ENCODE measurements around the gene NMUR1. TPM values are rescaled to one million over a fixed set of nuclear protein-coding genes. Genes with fewer than 3 reads are reported as not detected.
A peak's percentile ranks its signal among the peaks of the same experiment; 100 is the strongest.

Gene NMUR1
- total RNA-seq, 1 donor from 2014 or later, result 0.08 TPM

DNA sequence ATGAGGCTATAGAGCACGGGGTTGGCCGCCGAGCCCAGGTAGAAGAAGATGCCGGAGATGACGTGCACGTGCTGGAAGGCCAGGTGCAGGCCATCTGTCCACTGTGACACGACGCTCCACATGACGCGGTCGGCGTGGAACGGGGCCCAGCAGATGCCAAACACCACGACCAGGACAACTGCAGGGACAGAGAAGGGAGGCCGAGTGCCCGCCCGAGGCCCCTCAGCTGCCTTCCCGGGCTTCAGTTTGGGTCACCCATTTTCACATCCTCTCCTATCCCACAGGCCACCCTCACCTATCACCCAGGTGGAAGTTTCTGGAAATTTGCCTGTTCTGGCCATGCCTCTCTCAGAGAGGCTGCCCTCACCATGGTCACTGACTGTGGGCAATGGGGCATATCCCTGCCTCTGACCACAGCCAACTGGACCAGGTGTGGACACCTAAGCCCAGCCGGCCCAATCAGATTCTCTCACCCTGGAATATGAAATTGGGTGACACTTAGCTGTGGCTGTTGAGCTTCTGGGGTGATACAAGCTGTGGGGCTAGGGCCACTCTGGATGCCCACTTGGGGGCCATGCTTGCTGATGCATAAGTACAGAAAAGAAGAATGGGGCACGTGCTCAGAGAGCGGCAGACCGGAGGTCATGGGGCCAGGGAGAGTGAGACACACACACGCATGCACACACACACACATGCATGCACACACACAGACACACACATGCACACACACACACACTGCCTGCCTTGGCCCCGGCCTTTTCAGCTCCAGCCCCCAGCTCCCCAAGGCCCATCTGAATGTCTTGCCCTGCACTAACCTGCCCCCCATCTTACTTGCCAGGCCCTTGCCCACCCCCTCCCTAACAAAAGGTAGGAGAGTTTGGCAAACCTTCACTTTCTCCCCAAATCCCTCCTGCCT, 4.7 kb downstream of the NMUR1 start:
- no peak for ATAC-seq

DNA sequence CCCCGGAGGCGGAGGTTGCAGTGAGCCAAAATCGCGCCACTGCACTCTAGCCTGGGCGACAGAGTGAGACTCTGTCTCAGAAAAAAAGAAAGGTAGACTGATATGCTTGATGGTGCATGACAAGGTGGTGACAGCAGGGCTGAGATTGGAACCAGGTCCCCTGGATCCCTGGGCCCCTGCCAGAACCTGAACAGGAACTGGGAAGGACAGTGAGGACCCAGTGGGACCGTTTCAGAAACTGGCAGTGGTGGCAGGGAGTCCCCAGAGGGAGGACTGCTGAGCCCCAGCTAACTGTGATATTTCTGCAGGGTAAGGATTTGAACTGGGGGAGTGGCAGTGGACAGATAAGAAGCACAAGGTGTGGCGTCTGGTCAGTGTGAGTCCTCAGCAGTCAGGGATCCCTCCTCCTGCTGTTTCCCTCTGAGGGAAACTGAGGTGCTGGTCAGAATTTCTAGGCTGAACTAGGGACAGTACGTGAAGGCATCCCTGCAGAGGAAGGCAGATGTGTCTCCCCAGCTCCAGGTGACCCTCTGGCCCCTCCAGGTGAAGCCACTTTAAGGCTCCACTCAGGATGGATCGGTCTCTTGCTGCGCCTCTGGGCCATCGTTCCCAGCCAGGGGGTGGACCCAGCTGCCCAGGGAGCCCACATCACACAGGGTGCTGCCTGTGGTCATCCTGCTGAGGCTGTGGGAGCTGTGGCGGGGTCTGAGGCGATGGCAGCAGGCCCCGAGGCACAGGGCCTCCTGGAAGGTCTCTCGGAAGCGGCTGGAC, 5.6 kb downstream of the NMUR1 start:
- no peak for ATAC-seq

DNA sequence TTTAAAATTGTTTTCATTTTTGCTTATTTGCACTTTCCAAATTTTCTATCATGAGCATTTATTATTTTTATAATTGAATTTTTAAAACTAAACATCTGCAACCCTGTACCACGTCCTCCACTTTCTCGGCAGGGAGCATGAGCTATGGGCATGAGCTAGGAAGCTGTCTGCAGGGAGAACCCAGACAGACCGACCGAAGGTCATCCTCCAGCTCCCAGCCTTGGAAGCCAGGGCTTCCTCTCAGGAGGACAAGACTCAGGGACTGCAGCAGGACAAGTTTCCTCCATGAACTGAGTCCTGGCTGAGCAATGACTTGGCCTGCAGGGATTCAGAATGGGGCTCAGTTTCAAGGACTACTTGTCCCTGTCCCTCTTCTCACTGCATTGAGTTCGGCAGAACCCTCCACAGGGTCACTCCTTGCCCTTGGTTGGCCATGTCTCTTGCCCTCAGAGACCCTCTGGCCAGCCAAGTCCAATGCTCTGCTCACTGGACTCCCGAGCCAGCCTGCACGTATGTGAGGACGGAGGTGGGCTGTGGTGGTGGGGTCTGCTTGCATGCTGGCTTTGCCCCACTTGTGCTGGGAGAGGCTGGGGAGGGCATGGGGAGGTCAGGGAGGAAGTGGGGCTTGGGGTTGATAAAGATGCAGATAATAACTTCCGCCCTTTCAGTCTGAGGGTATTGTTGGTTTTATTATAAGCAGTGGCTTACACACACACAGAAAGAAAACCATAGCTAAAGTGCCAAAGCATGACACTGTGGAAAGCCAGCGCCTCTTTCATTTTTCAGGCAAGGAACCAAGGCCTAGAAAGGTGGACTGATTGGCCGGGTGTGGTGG, 6.6 kb downstream of the NMUR1 start:
- no peak for ATAC-seq

DNA sequence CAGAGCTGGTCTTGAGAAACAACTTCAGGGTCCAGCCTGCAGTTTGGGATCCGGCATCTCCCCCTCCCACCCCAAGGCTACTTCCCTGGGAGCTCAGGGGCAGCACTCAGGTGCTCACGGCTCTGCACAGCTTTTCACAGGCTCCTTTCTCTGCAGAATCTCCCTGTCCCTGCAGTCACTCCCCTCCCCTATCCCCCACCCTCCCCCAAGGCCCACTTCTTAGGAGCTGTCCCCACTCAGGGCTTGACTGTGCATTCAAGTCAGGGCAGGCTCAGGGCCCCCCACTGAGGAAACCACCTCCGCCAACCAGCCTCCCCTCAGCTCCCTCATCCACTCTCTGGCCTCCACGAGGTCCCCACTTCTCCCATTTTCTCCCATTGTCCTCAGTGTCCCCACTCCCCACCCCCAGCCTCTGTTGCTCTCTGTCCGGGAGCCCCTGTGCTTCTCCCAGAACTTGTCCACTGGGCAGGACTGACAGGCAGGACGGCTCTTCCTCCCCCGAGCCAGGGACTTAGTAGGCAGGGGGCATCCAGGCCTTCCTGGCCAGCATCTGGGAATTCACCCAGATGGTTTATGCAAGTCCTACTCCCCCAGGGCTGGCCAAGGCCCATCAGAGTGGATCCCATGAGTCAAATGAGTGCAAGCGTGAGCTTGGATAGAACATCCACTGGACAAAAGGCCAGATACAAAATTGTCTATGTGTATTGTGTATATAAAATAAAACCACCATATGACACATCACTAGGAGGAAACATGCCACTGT, 7.6 kb downstream of the NMUR1 start:
- no peak for ATAC-seq

DNA sequence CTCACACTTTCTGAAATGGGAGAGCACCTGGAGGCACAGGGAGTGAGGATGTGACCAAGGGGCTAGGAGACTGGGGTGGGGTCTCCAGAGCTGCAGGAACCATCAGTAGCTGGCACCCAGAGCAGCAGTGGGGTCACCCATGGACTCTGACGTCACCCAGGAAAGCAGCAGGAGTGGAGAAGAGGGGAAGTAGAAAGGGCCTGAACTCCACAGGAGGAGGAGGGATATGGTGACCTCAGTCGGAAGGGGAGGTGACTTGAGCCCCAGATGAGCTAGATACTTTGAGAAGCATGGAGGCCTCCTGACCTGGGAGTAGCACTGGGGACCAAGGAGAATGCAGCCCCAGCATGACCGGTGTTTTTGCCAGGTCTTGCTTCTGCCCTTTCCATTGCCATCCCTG, 8.8 kb downstream of the NMUR1 start:
- no peak for ATAC-seq

DNA sequence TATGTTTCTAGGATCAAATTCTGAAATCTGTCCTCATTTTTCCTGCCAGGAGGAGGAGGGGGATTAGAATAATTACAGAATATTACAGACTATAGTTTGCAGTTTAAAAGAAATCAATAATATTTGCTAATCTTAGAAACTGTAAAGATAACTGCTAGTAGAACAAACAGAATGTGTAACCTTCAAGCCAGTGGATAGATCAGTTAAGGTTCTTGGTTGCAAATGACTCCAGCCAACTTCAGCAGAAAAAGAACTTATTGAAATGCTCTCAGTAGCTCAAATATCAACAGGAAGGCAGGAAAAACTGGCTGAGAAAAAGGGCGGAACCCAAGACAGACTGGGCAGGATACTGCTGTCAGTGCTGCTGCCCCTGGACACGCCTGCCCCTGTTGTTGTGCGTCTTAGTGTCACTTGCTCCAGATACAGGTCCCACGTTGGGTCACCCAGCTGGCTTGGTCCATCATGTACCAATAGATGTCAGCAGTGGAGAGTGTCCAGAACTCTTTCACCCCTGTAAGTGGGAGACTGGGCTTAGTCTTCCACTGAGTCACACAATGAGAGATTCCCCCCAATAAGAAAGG, 10.2 kb downstream of the NMUR1 start:
- ATAC-seq, result no peak

DNA sequence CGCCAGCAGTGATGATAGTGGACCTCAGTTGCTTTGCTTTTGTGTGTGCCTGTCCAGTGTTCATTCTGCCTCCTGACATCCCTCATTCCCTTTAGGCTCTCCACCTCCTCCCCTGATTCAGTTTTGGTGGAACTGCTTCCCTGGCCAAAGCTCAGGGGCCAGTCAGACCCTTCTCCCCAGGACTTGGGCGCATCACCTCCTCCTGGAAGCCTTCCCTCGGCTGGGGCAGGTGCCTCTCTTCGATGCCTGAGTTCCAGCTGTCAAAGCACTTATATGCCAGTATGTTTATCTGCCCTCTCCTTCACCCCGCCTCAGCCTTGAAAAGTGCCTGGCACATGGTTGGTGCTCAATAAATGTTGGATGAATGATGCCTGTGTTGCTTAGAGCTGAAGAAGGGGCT, 11.5 kb downstream of the NMUR1 start:
- no peak for ATAC-seq

DNA sequence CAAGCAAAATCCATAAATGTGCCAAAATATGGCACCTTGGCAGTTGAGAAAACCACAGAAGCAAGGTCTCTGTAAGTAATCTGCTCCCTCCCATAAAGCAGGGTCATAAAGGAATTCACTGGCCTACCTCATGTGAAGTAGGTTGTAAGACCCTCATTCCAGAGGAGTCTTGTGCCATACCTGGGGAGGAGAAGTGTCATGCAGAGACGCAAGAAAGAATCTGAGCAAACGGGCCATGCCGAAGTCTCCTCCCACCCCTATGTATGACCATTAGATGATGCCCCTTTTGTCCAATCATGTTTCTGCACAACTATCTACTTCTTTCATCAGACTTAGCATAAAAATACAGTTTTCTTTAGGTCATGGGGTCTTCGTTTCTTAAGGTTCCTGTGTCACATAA, 14.6 kb downstream of the NMUR1 start:
- no peak for ATAC-seq

DNA sequence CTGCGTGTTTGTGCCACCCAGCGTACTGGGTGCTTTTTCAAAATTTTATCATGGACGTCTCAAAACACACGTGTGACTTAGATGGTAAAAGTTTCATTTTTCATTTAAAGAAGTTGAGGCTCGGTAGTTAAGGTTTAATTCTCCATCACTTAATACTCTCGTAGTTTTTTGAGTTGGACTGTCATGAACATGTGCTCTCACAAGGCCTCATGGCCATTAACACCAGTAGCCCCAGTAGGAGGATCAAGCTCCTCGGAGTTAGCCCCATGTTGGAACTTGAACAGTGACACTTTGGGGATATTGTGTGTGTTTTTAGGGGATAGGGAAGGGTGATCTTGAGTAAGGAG, 15.3 kb downstream of the NMUR1 start:
- no peak for ATAC-seq

DNA sequence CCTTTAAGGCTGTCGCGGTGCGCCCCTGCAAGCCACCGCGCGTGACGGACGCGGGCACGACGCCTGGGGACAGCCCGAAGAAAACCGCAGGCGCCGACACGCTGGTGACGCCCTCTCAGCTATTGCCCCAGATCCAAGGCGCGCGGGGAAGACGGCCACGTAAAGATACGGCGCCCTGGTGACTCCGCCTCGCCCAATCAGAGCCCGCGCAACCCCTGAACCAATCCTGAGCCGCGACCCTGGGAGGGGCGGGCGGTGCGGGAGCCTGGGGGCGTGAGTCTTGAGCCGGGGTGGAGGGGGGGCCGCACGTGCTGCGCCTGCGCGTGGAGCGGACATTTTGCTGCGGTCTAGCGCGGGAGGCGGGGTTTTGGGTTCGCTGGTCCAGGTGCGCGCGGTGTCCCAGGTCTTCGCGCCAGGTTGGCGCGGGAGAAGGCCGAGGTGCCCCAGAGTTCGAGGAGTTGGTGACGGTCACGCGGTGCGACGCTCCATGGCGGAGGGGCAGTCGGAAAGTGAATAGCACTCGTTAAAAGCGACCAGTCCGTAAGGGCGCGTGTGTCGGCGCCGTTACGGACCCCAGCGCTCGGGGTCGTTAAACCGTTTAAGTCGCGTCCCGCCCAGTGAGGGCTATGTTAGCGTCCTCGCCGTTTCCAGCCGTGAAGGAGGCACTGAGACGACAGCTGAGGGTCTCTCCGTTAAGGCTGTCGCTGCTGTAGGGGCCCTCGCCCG, 15.9 kb downstream of the NMUR1 start:
- peak; percentile 100 for ATAC-seq

DNA sequence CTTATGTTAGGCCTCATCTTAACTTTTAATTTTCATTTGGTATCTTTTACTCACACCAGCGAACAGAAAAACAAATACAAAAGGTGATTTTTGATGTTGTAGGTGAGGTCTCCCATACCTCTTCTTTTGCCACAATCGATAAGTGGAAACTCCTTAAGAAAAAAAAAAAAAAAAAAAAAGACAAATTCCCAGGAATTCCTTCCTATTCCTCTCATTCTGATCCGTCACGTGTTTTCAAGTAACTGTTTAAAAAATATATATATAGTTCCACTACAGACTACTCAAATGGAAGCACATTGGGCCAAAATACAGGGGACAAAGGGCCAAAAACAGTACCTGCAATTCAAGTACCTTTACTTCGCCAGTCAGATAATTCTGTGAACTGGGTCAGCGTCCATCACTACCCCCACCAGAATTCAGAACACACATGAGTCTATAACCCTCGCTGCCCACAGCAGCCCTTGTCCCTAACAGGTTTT, 16.5 kb downstream of the NMUR1 start:
- ATAC-seq, result no peak

DNA sequence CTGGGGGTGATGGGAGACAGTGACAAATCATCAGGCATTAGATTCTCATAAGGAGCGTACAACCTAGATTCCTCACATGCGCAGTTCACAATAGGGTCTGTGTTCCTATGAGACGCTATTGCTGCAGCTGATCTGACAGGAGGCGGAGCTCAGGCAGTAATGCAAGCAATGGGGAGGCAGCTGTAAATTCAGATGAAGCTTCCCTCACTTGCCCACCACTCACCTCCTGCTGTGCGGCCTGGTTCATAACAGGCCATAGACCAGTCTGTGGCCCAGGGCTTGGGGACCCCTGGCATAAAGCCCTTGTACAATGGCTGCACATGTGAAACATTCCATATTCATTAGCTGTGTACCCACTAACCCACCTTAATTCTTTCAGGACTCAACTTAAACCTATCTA, 18.0 kb downstream of the NMUR1 start:
- ATAC-seq, result no peak

DNA sequence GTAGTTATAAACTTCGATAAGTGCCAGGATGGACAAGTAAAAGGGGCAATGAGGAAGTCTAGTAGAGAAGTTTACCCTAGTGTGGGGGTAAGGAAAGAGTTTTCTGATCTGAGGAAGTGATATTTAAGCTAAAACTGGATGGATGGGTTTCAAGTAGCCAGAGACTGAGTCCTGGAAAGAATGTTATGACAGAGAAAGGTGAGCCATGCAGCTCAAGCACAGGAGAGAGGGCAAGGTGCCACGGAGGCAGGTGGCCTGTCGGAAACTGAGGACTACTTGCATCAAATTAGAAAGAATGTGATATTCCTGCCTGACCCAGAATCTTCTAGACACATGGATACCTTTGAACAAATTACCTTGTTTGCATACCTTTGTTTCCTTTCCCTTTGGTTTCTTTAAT, 26.5 kb downstream of the NMUR1 start:
- no peak for ATAC-seq

DNA sequence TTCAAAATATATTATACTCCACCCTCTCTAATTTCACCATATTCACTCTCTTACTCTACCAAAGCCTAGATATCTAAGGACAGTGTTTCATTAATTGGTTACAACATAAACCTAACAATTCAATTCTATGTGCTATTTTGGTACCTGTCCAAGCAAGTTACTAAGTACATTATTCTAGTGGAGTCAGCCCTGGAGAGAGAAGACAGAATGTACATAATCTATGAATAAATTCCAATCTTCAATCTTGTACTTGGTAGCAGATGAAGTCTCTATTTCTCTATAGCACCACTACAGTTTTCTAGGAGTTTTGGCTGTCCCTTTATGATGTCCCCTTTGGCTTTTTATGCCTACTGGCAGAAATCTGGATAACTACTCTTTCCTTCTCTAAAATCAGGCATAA, 27.6 kb downstream of the NMUR1 start:
- ATAC-seq, result no peak

DNA sequence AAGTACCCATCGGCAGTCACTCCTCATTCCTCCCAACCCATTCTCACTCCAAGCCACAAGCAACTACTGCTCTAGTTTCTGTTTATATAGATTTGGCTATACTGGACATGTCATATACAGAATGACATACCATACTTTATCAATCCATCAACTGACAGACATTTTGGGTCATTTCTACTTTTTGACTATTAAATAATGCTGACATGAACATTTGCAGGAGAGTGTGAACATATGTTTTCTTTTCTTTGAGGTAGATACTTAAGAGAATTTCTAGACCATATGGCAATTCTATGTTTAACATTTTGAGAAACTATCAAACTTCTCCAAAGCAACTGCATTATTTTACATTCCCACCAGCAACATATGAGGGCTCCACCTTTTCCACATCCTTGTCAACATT, 32.6 kb downstream of the NMUR1 start:
- no peak for ATAC-seq

DNA sequence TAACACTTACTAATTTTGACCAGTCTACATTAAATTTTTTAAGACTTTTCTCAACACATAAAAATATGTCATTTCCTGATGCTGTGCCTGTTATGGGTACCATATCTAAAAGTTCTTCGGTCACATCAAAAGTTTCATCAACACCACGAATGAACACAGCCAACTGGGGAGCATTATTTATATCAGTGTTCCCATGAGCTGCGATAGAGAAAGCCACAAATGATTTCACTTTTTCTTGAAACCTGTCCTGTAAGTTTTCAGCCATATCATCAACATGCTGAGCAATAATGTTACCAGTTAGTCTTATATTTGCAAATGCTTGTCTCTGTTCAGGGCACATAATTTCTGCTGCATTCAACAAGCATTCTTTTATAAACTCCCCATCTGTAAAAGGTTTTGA, 35.6 kb downstream of the NMUR1 start:
- no peak for ATAC-seq

DNA sequence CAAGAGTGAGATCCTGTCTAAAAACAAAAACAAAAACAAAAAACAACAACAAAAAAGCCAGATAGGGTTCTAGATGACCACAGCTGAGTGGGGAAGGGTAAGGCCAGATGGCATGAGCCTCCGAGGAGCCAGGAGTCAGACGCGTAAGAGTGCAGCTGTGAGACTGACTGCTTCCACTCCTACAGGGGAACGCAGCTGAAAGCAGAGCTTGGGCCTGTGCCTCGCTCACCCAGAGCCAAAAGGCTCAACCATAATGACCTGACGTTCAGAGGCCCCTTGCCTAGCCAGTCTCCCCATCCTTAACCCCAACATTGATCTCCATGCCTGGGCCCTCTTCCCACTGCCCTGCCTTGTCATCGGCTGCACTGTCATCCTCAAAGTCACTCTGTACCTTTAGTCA, 39.4 kb downstream of the NMUR1 start:
- ATAC-seq, result no peak

DNA sequence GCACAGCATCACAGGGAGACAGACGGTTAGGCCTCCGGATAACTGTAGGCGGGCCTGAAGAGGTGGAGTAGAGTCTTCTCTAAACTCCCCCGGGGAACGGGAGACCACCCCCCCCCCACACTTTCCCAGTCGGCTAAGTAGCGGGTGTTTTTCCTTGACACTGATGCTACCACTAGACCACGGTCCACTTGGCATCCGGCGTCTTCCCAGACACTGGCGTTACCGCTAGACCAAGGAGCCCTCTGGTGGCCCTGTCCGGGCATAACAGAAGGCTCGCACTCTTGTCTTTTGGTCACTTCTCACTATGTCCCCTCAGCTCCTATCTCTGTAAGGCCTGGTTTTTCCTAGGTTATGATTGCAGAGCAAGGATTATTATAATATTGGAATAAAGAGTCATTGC, 40.3 kb downstream of the NMUR1 start:
- no peak for ATAC-seq

DNA sequence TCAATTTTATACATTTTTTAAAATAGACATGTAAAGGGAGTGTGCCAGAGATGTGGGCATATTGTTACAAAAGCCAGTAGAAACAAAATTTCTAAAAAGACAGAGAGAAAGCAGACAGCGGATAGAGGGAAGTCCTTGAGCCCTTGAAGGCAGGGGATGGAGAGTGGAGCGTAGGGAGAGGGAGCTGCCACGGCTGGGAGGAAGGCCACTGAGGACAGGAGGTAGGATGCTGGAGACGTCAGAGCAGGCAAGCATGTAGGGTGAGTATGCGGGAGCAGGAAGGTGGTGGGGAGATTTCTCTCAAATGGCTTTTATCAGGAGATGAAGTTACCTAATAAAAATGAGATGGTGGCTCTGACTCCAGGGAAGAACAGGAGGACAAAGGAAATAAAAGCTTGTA, 41.9 kb downstream of the NMUR1 start:
- no peak for ATAC-seq

DNA sequence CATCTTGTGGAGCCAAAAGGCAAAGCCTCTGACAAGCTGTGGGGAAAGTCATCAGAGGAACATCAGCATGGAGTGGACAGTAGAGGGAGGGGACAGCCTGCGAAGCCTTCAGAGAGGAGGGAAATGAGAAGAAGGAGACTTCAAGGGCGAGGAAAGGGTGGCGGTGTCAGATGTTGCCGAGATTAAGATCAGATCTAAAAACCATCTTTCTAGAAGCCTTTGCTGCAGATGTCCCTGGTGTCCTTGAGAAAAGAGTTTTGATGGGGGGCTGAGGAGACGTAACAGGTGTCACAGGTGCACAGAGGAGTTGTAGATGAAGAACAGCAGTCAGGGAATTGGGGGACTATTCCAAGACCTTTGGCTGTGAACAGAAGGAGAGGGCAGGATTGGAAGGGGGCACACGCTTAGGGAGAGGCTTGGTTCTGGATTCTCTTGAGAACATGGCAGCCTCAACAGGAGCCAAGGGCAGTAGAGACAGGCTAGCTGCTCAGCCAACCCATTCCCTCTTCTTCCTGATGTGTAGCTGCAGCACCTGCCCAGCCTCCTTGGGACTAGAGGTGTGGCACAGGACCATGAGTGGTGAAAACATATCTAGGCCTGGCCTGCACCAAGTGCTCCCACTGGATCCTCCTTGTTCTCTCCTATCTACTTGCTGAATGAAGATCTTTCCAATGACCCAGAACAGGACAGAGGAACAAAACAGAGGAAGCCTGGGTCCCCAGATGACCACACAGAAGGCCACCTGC, 43.2 kb downstream of the NMUR1 start:
- ATAC-seq, result no peak

Data from esophagus mucosa (tissue), 1 donor.